Ecto neural progenitor cell (in vitro differentiated cells): ENCODE results near the gene MRNIP.
"Not testable (repeated sequence)": the region's sequence is repeated elsewhere in the genome, so short reads cannot be mapped to it uniquely, and the experiment has no call there.

Source experiments
- DNase-seq: peaks from one replicate; pipeline ENCODE4 v3.0.0-alpha.2; 2018; ENCODE audit warnings: low spot score

MRNIP gene

DNA sequence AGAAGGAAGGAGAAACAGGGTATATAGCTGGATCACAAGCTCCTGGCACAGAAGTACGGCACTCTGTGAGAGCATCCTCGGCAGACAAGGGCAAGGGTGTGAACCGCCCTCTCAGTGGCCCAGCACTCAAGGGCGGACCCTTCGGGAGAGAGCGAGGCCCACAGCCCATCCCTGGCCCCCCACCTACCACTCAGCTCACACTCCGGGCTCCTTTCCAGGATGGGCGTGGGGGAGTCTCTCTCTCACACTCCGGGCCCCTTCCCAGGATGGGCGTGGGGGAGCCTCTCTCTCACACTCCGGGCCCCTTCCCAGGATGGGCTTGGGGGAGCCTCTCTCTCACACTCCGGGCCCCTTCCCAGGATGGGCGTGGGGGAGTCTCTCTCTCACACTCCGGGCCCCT is 12.9 kb upstream of the MRNIP start:
- DNase-seq, result not testable (repeated sequence)

DNA sequence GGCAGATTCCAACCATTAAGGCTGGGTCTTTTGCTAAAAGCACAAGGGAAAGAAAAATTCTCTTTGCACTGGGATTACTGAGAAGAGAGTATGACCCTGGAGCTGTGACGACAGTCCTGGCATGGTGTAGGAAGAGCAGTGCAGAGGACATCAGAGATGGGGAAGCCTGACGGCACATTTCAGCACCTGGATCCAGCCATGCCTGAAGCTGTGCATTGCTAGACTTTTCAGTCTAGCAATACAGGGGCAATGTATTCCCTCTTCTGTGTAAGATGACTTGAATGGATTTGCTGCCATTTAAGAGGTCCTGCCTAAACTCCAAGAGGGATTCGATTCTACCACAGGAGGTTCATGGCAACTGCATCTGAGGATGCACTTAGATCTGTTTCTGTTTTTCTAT is 12.3 kb upstream of the MRNIP start:
- no peak for DNase-seq

DNA sequence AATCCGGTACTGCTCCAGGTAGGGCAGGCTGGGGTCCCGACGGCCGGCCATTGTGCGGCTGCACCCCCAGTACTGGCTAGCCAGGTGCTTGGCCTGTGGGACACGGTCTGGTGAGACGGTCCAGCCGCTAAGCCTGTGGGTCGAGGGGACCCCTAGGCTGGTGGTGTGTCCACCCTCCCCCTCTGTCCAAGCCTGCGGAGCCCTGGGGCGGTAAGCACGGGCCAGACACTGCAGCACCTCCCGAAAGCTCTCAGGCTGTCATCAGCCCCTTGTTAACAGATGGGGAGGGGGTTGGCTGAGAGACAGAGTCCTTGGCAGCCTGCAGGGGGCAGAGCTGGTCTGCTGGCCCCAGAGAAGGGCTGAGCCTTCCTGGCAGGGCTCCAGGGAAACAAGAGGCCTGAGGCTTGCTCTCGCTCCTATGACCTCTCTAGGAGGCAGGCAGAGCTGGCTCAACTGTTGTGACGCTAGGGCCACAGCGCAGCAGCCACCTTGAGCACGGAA is 11.8 kb upstream of the MRNIP start:
- peak; percentile 76 for DNase-seq

DNA sequence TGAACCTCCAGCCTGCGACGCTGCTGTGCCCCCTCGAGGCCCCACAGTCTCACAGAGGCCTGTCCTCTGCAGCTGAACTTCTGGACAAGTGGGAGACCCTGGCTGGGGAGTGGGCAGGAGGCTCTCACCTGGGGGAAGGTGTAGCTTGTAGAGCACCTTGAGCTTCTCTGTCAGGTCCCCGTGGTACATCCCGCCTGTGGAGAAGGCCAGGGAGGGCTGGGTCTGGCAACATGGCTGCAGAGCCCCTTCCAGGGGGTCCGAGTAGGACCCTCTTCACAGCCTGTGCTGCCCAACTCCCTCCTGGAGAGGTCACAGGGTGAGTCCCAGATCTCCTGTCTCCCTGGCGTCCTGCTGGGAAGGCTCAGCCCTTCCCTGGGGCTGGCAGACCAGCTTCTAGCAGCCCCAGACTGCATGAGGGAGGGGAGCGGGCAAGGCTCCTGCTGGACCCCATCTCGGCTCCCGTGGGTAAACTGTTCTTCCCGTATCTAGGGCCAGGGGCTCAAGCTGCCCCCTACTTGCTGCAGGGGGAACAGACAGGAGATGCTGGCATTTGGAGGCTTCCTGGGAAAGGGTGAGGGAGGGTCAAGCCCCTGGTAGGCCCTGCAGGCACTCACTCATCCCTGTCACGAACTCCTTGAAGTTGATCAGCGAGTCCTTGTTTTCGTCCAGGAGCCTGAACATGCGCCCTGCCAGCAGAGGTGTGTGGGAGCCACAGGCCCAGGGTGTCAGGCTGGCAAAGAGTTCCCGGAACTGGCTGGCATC is 11.2 kb upstream of the MRNIP start:
- no peak for DNase-seq

DNA sequence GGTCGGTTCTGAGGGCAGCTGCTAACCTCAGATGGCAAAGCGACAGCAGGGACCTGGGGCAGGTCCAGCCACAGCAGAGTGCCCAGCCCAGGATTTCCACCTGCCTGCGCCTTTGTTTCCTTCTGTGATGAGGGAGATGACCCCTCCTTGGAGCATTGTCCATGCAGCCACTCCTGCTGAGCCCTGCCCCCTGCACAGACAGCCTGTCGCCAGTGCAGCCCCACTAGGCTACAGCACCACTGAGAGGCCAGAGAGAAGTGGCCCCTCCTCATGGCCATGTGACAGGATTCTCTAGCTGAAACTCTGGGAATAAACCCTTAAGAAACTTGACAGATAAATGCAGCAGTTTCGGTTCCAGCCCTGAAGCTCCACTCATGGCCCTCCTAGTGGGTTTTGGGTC is 10.5 kb upstream of the MRNIP start:
- DNase-seq, result no peak

DNA sequence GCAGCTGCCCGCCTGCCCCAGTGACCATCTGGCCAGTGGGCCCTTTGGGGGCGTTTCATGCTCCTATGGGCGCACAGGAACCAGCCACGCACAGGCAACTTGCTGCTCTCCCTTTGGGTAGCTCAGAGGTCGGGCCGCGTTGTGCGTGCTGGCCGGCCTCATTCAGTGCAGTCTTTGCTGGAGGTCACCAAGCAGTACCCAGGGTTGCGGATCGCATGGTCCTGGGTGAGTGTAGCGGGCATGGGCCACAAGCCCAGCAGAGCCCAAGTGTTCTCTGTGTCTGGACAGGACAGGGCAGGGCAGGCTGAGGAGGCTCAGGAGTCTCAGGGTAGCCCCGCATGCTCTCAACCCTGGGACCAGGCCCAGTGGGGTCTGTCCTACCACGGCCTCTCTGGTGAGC is 9.9 kb upstream of the MRNIP start:
- DNase-seq, result no peak

DNA sequence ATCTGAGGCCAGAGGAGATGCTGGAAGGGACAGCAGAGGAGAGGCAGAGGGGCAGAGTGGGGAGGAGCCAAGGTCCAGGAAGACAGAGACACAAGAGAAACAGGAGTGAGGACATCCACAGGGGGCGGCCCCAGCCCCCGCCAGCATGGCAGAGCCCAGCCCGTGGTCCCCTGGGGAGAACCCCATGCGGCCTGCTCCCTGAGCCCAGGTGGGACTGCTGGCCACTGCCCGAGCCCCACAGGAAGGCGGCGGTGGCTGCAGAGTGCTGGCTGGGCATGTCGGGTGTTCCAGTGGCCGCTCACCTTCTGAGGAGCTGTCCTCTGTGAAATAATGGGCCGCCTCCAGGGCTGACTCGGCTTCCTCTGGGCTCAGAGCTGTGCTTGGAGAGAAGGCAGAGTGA is 8.9 kb upstream of the MRNIP start:
- no peak for DNase-seq

DNA sequence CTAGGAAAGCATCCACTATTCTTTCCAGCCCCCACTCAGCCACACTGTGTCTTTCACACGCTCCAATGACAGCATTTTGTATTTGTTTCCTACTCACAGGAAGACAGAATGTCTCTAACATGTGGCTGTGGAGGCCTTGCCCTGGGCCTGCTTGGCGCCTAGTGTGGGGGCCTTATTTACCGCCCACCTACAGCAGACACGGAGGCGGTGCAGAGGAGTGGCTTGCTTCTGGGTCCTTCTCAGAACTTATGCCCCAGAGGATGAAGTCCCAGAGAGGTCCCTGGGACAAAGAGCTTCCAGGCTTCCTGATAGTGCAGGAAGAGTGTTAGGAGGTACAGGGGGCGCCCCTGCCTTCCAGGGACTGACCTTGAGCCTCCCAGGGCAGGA is 8.5 kb upstream of the MRNIP start:
- no peak for DNase-seq

DNA sequence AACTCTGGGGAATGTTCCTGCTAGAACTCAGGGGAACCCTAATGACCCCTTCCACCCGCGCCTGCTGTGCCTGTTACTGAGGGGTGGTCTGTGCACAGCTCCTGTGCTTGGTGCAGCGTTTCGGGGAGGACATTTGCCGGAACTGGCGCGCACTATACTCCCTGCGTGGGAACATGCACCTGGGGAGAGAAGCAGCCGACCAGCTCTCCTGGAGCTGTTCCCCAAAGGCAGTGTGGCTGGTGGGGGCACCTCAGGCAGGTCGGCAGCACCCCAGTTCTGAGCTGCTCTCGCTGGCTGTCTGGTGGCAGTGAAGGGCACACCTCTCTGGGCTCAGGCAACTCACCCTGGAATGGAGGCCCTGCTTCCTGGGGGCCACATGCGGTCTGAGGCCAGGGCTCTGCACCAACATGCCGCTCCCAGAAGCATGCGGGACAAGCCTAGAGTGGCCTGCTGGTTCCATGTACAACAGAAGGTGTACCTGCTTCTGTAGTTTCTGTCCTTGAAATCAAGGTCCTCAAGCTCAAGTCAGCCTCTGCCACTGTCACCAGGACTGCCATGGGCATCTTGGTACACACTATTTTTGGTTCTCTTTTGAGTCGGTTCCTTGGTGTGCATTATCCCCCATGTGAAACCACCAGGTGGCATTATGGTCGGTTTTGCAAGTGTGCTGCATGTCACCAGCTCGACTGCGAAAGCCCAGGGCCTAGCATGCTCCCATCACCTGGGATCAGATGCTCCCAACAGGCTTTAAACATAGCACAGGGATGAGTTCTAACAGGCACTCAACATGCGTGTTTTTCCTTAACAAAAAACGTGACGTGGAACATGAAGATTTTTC is 7.8 kb upstream of the MRNIP start:
- no peak for DNase-seq

DNA sequence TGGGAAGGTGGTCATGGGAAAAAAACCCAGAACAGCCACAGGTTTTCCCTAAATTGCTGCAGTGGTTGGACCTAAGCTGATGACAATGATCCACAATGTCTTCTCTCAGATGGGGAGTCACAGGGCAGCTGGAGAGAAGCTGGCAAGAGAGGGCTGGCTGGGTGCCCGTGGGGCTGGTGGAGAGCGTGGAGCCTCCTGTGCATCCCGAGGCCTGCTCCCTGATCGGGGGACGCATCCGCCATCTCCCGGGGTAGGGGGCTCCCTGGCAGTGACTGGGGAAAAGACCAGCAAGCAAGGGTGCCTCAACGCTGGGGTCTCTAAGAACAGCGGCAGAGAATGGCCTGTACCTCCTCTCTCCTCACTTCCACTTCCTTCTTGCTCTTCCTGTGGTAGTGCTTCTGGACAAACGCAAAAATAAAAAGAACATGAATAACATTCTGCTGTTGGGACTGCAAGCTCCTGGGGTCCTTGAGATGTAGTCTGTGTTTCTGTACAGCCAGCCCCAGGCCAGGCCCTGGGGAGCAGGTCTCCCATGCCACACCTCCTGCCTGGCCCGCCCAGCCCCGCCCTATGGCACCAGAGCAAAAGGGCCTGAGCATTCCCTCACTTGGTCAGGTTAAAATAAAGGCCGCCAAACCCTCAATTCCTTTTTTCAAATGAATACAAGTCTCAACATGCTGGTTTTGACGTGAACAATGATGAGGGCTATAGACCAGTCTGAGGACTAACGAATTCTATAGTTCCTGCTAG is 7.0 kb upstream of the MRNIP start:
- no peak for DNase-seq

DNA sequence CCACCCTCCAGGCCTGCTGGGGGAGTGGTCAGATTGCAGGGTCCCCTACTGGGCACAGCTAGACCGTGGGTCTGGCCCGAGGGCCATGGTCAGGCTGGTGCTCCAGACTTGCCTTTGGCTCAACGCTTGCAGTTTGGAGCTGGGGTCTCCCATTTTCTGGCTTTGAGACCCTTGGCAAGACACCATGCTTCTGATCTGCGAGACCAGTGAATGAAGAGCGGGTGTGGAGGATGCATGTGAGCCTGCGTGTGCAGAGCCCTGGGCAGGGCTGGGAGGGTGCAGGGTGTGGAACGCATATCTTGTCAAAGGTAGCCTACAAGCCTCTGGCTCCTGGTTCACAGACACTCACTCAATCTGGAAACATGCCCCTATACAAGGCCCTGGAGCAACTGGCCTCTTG is 6.1 kb upstream of the MRNIP start:
- DNase-seq, result no peak

DNA sequence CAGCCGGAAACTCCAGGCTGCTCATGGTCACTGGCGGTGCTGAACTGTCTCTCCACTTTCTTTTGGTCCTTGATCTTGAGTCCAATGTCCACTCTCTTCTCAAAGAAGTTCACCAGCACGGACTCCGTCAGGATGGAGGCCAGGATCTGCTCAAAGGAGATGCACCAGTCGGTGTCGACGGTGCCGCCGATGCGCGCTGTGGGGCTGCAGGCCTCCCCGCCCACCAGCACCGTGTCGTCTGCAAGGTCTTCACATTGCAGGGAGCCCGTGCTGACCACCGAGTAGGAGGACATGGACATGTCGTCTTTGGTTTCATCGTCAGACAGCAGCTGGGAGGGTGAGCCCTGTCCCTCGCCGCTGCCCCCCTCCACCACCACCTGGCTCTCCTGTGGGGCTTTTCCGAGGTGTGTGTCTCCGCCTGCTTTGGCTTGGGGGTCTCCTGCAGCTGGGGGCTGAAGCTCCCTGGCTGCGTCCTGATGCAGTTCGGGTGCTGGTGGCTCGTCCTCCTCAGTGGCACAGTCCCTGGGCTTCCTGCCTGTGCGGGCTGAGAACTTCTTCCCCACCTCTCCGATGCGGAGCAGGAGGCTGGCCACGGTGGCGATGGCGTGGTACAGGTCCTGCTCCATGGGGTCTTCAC is 5.0 kb upstream of the MRNIP start:
- DNase-seq, result no peak

DNA sequence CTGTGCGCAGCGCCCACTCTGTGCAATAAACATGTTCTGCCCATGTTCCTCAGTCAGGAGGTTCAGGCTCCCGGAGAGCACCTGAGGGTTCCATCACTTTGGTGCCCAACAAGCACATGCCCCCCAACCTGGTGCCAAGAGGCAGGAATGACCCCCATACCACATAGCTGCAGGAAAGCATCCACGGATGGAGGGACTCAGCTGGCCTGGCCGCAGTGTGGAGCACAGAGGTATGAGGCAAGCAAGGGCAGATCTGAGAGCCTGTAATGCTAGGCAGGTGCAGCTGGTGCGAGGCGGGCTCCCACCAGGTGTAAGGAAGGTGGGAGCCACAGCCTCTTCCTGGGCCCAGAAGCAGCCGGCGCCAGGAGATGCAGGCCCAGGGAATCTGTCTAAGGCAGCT is 4.3 kb upstream of the MRNIP start:
- no peak for DNase-seq

DNA sequence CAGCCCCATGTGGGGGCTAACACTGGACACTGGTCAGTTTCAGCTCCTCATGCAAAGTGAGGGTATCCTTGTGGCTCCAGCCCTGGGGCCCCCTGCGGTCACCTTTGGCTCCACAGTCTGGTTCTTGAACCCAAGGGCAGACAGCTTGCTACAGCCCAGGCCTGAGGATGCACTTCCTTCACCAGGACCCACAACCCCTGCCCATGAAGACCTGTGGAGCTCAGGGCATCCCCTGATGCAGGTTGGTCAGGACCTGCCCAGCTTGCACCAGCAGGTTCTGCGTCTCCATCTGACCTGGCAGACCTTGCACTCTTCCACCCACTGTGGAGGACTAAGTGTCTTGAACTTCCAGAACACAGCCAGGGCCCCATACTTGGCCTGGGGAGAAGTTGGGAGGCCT is 3.7 kb upstream of the MRNIP start:
- DNase-seq, result no peak

DNA sequence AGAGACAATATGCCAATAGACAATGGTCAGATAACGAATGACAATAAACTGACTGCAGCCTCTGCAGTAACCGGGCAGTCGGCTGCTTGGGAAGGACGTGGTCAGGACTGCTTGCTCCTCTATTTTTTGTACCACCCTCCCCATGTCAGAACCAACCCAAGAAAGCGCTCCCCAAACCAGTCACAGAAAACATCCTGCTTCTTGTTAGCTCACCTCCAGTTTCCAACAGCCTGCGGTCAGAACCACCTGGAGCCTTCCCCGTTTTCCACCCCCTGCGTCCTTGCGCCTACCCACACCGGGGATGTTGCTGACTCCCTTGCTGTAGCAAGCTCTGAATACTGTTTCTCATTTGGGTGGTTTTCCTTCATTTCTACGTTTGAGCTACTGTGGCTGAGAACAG is 1.7 kb upstream of the MRNIP start:
- DNase-seq, result no peak

DNA sequence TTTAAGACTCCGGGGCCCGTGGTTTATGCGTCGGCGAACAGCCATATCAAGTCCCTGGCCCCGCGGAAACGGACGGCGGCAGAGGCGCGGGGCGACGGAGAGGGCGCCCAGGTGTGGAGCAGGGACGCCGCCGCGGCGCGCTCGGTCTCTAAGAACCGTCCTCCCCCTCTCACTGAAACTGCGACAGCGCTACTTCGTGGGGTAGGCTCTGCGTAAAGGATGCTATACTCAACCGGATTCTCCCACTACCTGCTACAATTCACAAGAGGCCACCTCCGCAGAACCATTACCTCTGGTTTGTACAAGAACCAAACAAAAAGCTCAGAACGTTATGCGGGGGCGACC is 404 bp downstream of the MRNIP start:
- DNase-seq, result peak; percentile 60

DNA sequence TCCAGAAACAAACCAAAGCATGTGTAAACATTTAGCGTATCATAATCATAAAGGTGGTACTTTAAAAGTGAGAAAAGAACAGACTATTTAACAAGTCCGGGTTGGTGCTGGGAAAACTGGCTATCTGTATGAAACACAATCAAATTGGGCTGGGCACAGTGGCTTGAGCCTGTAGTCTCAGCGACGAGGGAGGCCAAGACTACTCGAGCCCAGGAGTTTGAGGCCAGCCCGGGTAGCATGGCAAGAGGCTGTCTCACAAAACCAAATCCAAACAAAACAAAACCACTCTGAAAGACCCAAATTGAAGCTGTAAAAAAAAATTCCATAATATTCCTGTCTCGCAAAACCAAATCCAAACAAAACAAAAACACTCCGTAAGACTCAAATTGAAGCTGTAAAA is 4.3 kb downstream of the MRNIP start:
- no peak for DNase-seq

DNA sequence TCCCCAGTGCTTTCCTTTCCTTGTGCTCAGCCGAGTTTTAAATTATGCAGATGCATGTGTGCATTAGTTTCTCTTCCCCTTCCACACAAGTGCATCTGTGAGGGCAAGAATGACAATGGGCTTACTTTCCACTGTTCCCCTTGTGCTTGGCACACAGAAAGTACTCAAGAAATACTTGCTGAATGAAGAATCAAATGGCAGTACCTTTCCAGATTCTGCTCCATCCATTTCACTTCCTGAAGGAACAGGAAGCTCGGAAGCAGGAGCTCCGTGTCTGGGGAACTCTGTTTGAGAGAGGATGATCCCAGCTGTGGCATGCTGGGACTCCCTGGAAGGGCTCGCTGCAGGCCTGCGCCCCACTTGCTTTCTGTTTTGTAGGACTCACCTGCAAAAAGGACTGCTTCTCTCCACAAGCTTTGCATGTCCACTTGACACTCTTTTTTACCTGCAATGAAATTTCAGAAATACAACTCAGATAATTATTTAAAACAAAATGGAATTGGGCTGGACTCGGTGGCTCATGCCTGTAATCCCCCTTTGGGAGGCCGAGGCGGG is 5.5 kb downstream of the MRNIP start:
- DNase-seq, result no peak

DNA sequence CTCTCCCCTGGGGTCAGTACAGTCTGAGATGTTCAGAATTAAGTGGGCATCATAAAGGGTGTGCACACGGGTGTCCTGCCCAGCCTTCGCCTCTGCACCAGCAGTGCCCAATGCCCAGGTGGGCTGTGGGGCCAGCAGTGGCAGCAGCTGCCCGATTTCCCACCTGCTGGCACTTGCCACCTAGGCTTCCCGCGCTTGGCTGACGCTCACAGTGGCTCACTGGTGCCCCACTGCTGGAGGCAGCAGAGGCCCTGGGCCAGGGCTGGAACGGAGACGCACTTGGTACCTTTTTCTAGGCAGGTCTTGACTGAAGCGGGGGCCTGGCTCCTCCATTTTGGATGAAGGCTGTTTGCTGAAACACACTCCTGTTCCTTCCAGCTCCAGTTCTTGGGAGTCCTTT is 17.0 kb downstream of the MRNIP start:
- DNase-seq, result no peak

DNA sequence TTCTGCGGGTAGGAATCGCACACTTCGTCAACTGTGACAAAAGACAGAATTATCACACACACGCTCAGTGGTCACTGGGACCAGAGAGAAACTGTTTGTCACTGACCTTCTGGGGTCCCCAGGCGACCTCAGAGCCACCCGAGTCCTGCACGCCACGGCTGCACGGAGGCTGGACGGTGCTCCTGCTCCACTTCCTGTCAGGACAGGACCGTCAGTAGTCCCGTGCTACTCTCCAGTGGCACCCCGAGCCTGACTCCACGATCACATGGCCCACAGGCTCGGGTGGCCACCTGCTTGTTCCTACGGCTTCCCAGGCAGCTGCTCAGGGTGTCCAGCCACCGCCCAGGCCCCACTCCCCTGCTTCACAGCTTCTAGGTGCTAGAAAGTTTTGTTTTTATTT is 17.9 kb downstream of the MRNIP start:
- no peak for DNase-seq

DNA sequence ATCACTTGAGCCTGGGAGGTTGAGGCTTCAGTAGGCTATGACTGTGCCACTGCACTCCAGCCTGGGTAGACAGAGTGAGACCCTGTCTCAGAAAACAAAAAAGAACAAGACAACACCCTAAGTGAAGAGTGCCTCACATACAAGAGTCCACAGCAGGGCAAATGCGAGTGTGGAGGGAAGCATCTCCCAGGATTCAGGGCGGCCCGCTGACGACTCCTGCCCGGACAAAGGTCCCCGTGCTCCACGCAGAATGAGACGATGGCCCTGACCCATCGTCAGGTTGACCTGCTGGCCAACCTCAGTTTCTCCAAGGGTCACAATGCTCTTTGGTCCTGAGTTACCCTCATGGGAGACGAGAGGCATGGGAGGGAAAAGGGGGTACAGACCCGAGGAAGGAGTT is 18.3 kb downstream of the MRNIP start:
- no peak for DNase-seq
